Osteocyte (in vitro differentiated cells): ENCODE measurements around the gene GLG1. TPM values are rescaled to one million over a fixed set of nuclear protein-coding genes. Genes with fewer than 3 reads are reported as not detected.
A peak's percentile ranks its signal among the peaks of the same experiment; 100 is the strongest.

Experiments used
- DNase-seq: peaks from one replicate; pipeline ENCODE4 v3.0.0; 2021; ENCODE audit warnings: mixed read lengths; ENCODE audit not compliant: unreplicated experiment; ENCODE audit errors: extremely low spot score
- H3K27ac Mint-ChIP-seq: one replicate; pipeline ENCODE4 v1.8.0; 2021; ENCODE audit warnings: mild to moderate bottlenecking, mixed read lengths; ENCODE audit not compliant: unreplicated experiment
- H3K27me3 Mint-ChIP-seq: one replicate; pipeline ENCODE4 v1.8.0; 2021; ENCODE audit warnings: mixed read lengths; ENCODE audit not compliant: unreplicated experiment
- H3K36me3 Mint-ChIP-seq: one replicate; pipeline ENCODE4 v1.8.0; 2021; ENCODE audit warnings: mixed read lengths; ENCODE audit not compliant: unreplicated experiment
- H3K4me1 Mint-ChIP-seq: one replicate; pipeline ENCODE4 v1.8.0; 2021; ENCODE audit warnings: mixed read lengths; ENCODE audit not compliant: unreplicated experiment
- H3K4me3 Mint-ChIP-seq: one replicate; pipeline ENCODE4 v1.8.0; 2021; ENCODE audit warnings: mild to moderate bottlenecking, moderate library complexity, mixed read lengths; ENCODE audit not compliant: unreplicated experiment
- H3K9me3 Mint-ChIP-seq: one replicate; pipeline ENCODE4 v1.8.0; 2021; ENCODE audit warnings: mixed read lengths; ENCODE audit not compliant: unreplicated experiment
- total RNA-seq: library from RNA; stranded (reverse); gene quantifications from 2 replicates; pipeline ENCODE4 v1.2.1, GENCODE V29; 2021
- TF ChIP-seq, protein P1 (sequence below): fragments of 200-600 bp; sonication (generic); IDR thresholded peaks from 2 replicates; pipeline ENCODE4 v1.5.0; 2021; ENCODE audit warnings: antibody characterized with exemption, mild to moderate bottlenecking, moderate library complexity

The GLG1 gene
- total RNA-seq, 1 donor from 2014 or later: 241 TPM

DNA sequence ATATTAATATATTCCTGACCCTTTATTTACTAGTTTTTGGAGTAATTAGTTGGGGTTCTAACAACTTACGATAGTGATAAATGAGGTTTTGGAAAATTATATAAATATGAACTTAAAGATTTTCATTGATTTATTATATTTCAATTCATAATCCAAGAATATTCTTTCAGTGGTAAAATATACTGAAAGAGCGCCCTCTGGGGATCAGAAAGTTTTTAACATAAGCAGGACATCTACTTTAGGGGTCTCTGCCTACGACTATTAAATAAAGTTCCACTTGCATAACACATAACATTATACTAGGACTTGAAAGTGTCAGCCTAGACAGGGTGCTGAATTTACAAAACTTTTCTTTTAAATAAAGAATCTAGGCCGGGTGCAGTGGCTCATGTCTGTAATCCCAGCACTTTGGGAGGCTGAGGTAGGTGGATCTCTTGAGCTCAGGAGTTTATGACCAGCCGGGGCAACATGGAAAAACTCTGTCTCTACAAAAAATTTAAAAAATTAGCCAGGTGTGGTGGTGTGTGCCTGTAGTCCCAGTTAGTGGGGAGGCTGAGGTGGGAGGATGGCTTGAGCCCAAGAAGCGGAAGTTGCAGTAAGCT, 44.2 kb upstream of the GLG1 start:
- Mint-ChIP-seq H3K9me3 (no peaks in the 10 kb centered on the region), H3K27ac (peak overlapping the region; percentile 54), H3K4me1 (peaks cover 39% of the 10 kb centered on the region), H3K27me3 (no peaks in the 10 kb centered on the region), H3K4me3 (no peak overlapping the region), H3K36me3 (peaks cover 19% of the 10 kb centered on the region)
- DNase-seq: no peak
- TF ChIP-seq, protein P1, sequence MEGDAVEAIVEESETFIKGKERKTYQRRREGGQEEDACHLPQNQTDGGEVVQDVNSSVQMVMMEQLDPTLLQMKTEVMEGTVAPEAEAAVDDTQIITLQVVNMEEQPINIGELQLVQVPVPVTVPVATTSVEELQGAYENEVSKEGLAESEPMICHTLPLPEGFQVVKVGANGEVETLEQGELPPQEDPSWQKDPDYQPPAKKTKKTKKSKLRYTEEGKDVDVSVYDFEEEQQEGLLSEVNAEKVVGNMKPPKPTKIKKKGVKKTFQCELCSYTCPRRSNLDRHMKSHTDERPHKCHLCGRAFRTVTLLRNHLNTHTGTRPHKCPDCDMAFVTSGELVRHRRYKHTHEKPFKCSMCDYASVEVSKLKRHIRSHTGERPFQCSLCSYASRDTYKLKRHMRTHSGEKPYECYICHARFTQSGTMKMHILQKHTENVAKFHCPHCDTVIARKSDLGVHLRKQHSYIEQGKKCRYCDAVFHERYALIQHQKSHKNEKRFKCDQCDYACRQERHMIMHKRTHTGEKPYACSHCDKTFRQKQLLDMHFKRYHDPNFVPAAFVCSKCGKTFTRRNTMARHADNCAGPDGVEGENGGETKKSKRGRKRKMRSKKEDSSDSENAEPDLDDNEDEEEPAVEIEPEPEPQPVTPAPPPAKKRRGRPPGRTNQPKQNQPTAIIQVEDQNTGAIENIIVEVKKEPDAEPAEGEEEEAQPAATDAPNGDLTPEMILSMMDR: peak; percentile 66

DNA sequence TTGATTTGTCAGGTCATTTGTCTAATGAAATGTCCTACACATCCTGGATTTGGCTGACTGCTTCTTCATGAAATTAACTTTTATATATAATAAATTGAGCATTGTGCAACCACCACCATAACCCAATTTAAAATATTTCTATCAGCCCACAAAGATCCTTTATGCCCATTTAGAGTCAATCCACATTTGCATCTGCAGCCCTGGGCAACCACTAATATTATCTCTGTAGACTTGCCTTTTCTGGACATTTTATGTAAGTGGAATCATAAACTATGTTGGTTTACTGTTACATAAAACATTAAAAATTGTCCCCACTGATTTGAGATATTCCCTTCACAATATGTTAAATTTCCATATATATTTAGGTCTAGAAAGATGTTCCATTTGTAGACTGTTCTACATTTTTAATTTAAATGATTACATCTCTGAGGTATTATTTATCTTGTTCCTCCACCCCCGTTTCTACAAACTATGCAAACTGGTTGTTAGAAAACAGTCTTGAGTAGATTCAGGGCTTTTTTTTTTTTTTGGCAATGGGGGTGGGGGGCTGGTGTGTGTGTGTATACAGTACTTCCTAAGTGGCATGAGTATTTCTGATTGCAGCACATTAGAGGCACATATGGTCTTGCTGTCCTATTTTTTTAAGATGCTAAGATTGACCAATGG, 43.1 kb upstream of the GLG1 start:
- peaks cover 16% of the 10 kb centered on the region for H3K36me3 Mint-ChIP-seq
- no peaks in the 10 kb centered on the region for H3K27me3 Mint-ChIP-seq

DNA sequence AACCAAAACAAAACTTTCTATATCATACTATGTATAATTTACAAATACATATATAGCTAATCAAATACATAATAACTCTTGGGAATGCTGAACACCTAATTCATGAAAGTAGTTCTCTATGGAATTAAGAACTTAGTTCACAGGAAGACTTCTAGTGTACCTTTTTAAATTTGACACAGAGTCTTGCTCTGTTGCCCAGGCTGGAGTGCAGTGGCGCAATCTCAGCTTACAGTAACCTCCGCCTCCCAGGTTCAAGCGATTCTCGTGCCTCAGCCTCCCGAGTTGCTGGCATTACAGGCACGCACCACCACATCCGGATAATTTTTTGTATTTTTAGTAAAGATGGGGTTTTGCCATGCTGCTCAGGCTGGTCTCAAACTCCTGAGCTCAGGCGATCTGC, 35.1 kb upstream of the GLG1 start:
- H3K4me3 Mint-ChIP-seq: no peak overlapping the region
- H3K27ac Mint-ChIP-seq: no peak overlapping the region
- peaks cover 13% of the 10 kb centered on the region for H3K4me1 Mint-ChIP-seq
- TF ChIP-seq, protein P1: no peak
- peaks cover 23% of the 10 kb centered on the region for H3K36me3 Mint-ChIP-seq
- no peaks in the 10 kb centered on the region for H3K9me3 Mint-ChIP-seq
- H3K27me3 Mint-ChIP-seq: no peaks in the 10 kb centered on the region
- no peak for DNase-seq

More for the DNA sequence above, 43.1 kb upstream of the GLG1 start:
- H3K27ac Mint-ChIP-seq: no peak overlapping the region
- peaks cover 39% of the 10 kb centered on the region for H3K4me1 Mint-ChIP-seq
- TF ChIP-seq, protein P1: no peak
- no peaks in the 10 kb centered on the region for H3K9me3 Mint-ChIP-seq
- no peak for DNase-seq
- H3K4me3 Mint-ChIP-seq: no peak overlapping the region

DNA sequence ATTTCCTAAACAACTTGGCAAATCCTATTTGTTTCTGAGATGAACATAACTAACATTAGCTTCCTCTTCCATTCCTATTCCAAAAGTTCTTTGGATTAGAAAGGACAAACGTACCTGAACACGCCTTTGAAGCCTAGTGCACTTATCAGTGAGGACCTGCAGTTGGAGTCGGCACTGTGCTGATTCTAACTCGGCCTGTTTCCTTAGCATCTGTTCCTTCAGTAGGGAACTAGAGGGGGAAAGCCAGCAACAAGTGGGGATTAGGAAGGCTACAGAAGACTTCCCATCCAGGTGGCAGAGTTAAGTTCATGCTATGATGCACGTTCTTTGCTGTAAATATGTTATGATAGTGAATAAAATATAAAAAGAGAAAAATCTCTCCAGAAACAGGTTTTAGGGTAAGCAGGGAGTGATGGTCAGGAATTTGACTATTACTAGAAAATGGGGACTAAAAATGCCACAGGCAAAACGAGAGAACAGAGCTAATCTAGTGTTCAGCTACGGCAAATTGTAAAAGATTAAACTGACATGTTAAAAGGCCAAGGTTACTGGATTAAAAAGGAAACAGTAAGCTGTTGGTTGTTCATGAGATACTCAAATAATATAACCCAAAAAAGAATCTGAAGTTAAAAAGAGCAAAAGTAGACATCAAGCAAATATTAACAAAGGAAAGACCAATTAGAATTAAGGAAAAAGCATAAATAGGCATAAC, 31.0 kb upstream of the GLG1 start:
- H3K4me3 Mint-ChIP-seq: no peak overlapping the region
- TF ChIP-seq, protein P1: no peak
- no peaks in the 10 kb centered on the region for H3K27me3 Mint-ChIP-seq
- no peaks in the 10 kb centered on the region for H3K4me1 Mint-ChIP-seq
- no peak for DNase-seq
- H3K36me3 Mint-ChIP-seq: peaks cover 26% of the 10 kb centered on the region
- H3K9me3 Mint-ChIP-seq: no peaks in the 10 kb centered on the region
- H3K27ac Mint-ChIP-seq: peak overlapping the region; percentile 1

DNA sequence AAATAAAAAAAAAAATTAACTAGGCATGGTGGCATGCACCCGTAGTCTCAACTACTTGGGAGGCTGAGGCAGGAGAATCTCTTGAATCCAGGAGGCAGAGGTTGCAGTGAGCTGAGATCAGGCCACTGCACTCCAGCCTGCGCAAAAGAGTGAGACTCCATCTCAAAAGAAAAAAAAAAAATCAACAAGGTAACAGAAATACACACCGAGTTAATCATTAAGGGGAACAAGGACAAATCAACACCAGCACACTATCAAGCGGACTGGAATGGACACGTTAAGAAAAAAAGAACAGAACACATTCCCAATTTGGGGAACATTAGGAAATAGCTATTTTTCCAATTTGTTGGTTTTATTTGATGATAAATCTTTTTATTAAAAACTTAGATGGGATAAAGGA, 28.4 kb upstream of the GLG1 start:
- Mint-ChIP-seq H3K27ac (no peak overlapping the region), H3K27me3 (no peaks in the 10 kb centered on the region), H3K36me3 (peaks cover 27% of the 10 kb centered on the region), H3K9me3 (no peaks in the 10 kb centered on the region), H3K4me3 (no peak overlapping the region), H3K4me1 (no peaks in the 10 kb centered on the region)
- DNase-seq: no peak
- TF ChIP-seq, protein P1: no peak
